Measurements from ENCODE around the gene UROC1. TPM values are rescaled to one million over a fixed set of nuclear protein-coding genes. Genes with fewer than 3 reads are reported as not detected.
A peak's percentile ranks its signal among the peaks of the same experiment; 100 is the strongest.

The UROC1 gene
- total RNA-seq, 1 experiment from 2014 or later, result not detected

DNA sequence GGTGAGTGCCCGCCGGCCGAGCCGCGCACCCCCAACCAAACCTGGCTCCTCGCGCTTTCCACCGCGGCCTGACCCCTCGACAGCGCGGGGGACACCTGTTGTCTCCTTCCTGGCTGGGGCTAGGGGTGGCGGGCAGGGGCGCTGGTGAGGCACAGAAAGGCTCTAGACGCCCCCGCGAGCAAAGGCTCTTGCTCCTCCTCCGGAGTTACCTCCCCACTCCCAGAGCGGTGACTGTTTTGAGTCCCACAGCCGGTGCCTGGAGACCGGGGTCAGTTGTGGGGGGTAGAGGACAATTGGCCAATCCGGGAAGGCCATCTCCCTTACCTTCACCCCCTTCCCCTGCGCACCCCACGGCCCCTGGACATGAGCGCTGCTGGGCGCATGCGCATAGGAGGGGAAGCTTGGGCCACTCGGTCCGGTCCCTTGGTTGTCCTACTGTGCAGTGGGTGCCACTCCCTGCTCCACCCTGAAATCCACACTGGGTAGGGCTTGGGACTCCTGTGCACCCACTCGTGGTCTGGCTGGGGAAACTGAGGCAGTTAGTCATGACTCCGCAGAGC is 6.9 kb upstream of the UROC1 start:
- CTCF ChIA-PET, result no interaction called here
- intact Hi-C loops (cut with micrococcal nuclease; ENCODE audit: unreplicated experiment), result loop anchor here (10.0 kb wide), 1 partner anchor 130 kb away; the partner anchor contains the start of gene TXNRD3
- Histone ChIP-seq H3K9me3 (no peaks in the 10 kb centered on the region), H3K4me1 (peaks cover 46% of the 10 kb centered on the region), H3K4me3 (ENCODE audit: low read depth, low read length) (peak overlapping the region; percentile 67), H3K27me3 (replicated peaks; ENCODE audit: control insufficient read depth, insufficient read depth, low read length) (no peaks in the 10 kb centered on the region), H3K36me3 (ENCODE audit: control insufficient read depth, insufficient read depth, low read length) (peaks cover 1% of the 10 kb centered on the region)
- DNase-seq, result peak in 1 of 2 experiments; percentile 67
- TSS peak; percentile 23 for BruUV-seq (replicated peaks)
- Mint-ChIP-seq H3K27me3 (ENCODE audit: insufficient read depth, unreplicated experiment) (no peaks in the 10 kb centered on the region), H3K4me1 (ENCODE audit: low read depth, unreplicated experiment) (peaks cover 25% of the 10 kb centered on the region), H3K36me3 (ENCODE audit: insufficient read depth, unreplicated experiment) (no peaks in the 10 kb centered on the region), H3K9me3 (ENCODE audit: unreplicated experiment) (no peaks in the 10 kb centered on the region), H3K4me3 (ENCODE audit: unreplicated experiment) (peak overlapping the region; percentile 75), H3K27ac (ENCODE audit: unreplicated experiment) (no peak overlapping the region)
- TF ChIP-seq, protein P1, sequence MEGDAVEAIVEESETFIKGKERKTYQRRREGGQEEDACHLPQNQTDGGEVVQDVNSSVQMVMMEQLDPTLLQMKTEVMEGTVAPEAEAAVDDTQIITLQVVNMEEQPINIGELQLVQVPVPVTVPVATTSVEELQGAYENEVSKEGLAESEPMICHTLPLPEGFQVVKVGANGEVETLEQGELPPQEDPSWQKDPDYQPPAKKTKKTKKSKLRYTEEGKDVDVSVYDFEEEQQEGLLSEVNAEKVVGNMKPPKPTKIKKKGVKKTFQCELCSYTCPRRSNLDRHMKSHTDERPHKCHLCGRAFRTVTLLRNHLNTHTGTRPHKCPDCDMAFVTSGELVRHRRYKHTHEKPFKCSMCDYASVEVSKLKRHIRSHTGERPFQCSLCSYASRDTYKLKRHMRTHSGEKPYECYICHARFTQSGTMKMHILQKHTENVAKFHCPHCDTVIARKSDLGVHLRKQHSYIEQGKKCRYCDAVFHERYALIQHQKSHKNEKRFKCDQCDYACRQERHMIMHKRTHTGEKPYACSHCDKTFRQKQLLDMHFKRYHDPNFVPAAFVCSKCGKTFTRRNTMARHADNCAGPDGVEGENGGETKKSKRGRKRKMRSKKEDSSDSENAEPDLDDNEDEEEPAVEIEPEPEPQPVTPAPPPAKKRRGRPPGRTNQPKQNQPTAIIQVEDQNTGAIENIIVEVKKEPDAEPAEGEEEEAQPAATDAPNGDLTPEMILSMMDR (IDR thresholded peaks at IDR 0.05; ENCODE audit: insufficient read depth in 1 of 2, low read depth in 1 of 2, low read length in 1 of 2, severe bottlenecking in 1 of 2, unreplicated experiment in 1 of 2), result peak; percentile 21 to 30
- POLR2A ChIA-PET, result no interaction called here

DNA sequence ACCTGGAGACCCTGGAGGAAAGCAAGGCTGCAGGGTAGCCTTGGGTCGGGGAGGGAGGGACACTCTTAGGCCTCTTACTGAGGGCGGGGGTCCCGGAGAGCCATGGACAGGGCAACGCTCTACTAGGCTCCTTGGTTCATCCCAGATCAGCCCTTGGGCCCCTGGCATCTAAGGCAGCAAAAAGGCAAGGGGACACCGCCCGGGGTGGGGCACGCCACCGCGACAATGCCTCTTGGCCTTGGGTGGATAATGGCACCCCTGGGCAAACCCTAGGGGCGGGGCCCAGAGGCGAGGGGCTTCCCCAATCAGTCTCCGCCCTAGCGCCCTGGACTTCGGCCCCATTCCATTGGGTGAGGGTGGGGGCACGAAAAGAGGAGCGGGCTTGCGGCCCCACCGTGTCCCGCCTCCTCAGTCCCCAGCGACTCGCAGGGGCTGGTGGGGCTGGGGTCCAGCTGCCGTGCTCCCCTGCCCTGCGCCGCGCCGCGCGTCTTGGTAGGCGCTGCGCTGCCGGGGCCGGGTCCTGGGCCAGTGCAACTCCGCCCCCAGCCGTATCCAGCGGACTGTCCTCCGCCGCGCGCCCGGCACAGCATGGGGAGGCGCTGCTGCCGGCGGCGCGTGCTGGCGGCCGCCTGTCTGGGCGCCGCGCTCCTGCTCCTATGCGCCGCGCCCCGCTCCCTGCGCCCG is 6.3 kb upstream of the UROC1 start, which contains the start of gene CHST13:
Gene CHST13 (plus strand): TSS at position 411 of the 684 bp plus-strand sequence. CDS start 178 bp downstream, at position 589.
- Histone ChIP-seq H3K36me3 (ENCODE audit: control insufficient read depth, insufficient read depth, low read length) (peaks cover 1% of the 10 kb centered on the region), H3K27me3 (replicated peaks; ENCODE audit: control insufficient read depth, insufficient read depth, low read length) (no peaks in the 10 kb centered on the region), H3K4me1 (peaks cover 46% of the 10 kb centered on the region), H3K4me3 (ENCODE audit: low read depth, low read length) (peak within 1 kb of the TSS; percentile 67), H3K9me3 (no peaks in the 10 kb centered on the region)
- H3K36me3 Mint-ChIP-seq (ENCODE audit: insufficient read depth, unreplicated experiment), result no peaks in the 10 kb centered on the region
- no TSS peak for BruUV-seq (replicated peaks)
- ChIA-PET POLR2A (no interaction called here), CTCF (interaction anchor here (0.7 to 2.0 kb wide), 3 partner anchors 12 to 90 kb away, joined by 3 to 8 read pairs (median 3); no protein-coding TSS in a partner anchor)
- DNase-seq, result peak; percentile 77 to 85
- no peak within 1 kb of the TSS for H3K27ac Mint-ChIP-seq (ENCODE audit: unreplicated experiment)
- peak within 1 kb of the TSS; percentile 75 for H3K4me3 Mint-ChIP-seq (ENCODE audit: unreplicated experiment)
- TF ChIP-seq, protein P1 (IDR thresholded peaks at IDR 0.05; ENCODE audit: insufficient read depth in 1 of 2, low read depth in 1 of 2, low read length in 1 of 2, severe bottlenecking in 1 of 2, unreplicated experiment in 1 of 2), result no peak
- intact Hi-C loops (cut with micrococcal nuclease; ENCODE audit: unreplicated experiment), result loop anchor here (10.0 kb wide), 1 partner anchor 131 kb away; the partner anchor contains the start of gene TXNRD3
- no peaks in the 10 kb centered on the region for H3K9me3 Mint-ChIP-seq (ENCODE audit: unreplicated experiment)
- H3K4me1 Mint-ChIP-seq (ENCODE audit: low read depth, unreplicated experiment), result peaks cover 19% of the 10 kb centered on the region
- H3K27me3 Mint-ChIP-seq (ENCODE audit: insufficient read depth, unreplicated experiment), result no peaks in the 10 kb centered on the region

DNA sequence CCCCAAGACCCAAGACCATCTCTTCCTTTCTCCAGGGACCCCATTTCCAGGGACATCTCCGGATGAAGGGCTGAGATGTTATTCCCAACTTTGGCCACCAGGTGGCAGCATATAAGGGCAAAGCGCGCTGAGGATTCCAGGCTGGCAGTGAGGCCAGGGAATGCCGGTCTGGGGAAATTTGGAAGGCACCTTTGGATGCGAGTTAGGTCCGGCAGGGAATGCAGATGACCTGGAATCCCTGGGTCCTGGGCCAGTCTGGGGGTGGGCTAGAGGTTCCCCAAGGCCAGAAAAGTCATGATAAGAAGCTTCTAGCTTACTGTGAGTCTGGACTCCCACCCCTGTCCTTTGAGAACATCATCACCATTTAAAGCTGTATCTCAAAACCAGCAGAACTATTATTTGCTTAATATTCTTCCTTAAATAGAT is 4.8 kb upstream of the UROC1 start:
- Histone ChIP-seq H3K4me3 (ENCODE audit: low read depth, low read length) (no peak overlapping the region), H3K36me3 (ENCODE audit: control insufficient read depth, insufficient read depth, low read length) (peaks cover 1% of the 10 kb centered on the region), H3K9me3 (no peaks in the 10 kb centered on the region), H3K27me3 (replicated peaks; ENCODE audit: control insufficient read depth, insufficient read depth, low read length) (no peaks in the 10 kb centered on the region), H3K4me1 (peaks cover 46% of the 10 kb centered on the region)
- no TSS peak for BruUV-seq (replicated peaks)
- TF ChIP-seq, protein P1 (IDR thresholded peaks at IDR 0.05; ENCODE audit: insufficient read depth in 1 of 2, low read depth in 1 of 2, low read length in 1 of 2, severe bottlenecking in 1 of 2, unreplicated experiment in 1 of 2), result peak; percentile 78 to 84
- Mint-ChIP-seq H3K36me3 (ENCODE audit: insufficient read depth, unreplicated experiment) (no peaks in the 10 kb centered on the region), H3K27ac (ENCODE audit: unreplicated experiment) (no peak overlapping the region), H3K27me3 (ENCODE audit: insufficient read depth, unreplicated experiment) (no peaks in the 10 kb centered on the region), H3K9me3 (ENCODE audit: unreplicated experiment) (no peaks in the 10 kb centered on the region), H3K4me3 (ENCODE audit: unreplicated experiment) (peak overlapping the region; percentile 13), H3K4me1 (ENCODE audit: low read depth, unreplicated experiment) (peaks cover 9% of the 10 kb centered on the region)
- peak; percentile 59 to 72 for DNase-seq
- CTCF ChIA-PET, result interaction anchor here (0.6 to 2.0 kb wide), 5 partner anchors 11 to 1023 kb away, joined by 3 to 8 read pairs (median 3); no protein-coding TSS in a partner anchor
- intact Hi-C loops (cut with micrococcal nuclease; ENCODE audit: unreplicated experiment), result loop anchor here (1.0 to 10.0 kb wide), 2 partner anchors 32 to 132 kb away; partner anchors contain the start of gene TXNRD3
- POLR2A ChIA-PET, result interaction anchor here (0.6 kb wide), 1 partner anchor 45 kb away, joined by 4 read pairs; no protein-coding TSS in a partner anchor

All from Caco-2 (cell line).